VCaP (cell line): ENCODE measurements around the gene ROBO1.

Experiments
- H3K27ac ChIP-seq: fragments of 450-650 bp; 2 replicates; pipeline ENCODE4 v1.5.1; 2017
- CTCF ChIP-seq: fragments of 450-650 bp; conservative IDR thresholded peaks from 2 replicates; pipeline ENCODE4 v1.5.1; 2017; ENCODE audit warnings: mild to moderate bottlenecking, moderate library complexity

ROBO1 gene

GRCh38 chr3:78708565-78709073 lies 1059.2 kb downstream of the ROBO1 start:
- TF ChIP-seq CTCF, result no peak
- H3K27ac ChIP-seq, result no peak overlapping the region

DNA sequence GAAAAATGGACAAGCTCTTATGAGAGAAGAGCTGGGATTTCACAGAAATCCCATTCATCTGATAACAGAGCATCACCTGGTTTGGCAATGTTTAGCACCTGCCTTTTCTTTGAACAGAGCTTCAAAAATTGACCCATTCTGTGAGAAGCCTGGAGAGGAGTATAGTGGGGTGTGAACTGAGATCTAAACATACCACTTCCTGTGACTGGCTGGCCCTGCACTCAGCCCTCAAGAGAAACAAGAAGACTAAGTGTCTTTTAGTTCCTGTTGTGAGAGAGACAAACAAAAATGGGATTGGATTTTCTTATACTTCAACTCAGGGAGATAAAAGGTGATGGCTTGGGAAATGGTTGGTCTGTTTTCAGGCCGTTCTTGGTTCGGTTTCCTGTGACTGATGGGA lies 1060.2 kb downstream of the ROBO1 start:
- no peak for TF ChIP-seq CTCF
- H3K27ac ChIP-seq, result no peak overlapping the region

DNA sequence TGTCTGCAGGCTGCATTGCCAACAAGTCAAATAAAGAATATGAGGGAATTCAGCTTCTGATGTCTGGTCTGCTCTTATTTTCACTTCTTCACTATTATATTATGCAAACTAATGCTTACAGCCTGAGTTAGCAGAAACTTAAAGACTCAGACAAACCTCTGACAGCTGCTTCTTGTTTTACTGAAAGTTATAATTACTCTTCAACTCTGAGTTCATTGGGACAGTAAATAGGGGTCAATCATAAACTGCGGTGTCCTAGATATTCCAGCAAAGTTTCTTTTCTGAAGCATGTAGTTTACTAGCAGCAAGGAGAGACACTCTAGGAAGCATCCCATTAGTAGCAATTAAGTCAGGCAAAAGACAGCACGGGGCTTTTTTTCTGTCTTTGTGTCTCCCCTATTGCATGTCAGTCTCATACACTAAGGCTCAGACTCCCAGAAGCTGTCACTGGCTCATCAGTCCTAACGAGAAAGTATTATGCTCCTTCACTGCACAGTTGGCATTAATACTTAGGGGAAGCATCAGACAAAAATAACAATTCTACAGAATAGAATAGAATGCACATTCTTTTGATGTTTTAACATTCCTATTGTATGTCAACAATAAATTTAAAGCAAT lies 1060.8 kb downstream of the ROBO1 start:
- H3K27ac ChIP-seq, result no peak overlapping the region
- TF ChIP-seq CTCF, result no peak

DNA sequence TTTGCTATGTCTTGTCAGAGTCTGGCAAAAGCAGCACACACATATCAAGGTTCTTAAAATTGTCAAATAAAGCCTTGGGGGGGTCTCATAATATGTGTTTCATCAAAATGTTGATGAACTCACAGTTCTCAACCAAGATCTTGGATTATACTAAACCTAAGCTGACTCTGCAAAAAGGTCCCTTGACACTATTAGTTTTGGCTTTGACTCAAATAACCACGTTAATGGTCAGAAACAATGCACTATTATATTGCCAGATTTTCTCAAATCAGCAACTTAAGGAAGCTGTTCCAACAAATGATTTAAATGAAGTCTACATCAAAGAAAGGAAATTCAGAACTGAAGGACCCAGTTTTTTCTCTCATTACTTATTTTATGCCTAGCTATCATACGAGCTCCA lies 1063.9 kb downstream of the ROBO1 start:
- TF ChIP-seq CTCF, result no peak
- H3K27ac ChIP-seq, result no peak overlapping the region

DNA sequence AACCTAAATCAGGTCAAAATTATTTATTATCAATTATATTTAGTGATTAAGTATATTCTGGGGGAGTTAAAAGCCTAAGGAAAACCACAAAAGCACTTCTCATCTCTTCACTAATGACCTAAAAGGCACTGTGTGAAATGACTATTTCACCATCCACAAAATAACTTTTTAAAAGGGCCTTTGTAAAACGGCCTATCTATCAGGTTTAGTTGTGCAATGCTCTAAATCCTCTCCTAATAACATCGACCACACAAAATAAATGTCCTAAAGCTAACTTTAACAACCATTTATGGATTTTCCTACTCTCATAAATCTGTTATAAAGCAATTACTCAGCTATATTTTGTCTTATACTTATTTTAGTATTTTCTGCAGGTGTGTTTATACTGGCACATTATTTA lies 1066.3 kb downstream of the ROBO1 start:
- TF ChIP-seq CTCF, result no peak
- H3K27ac ChIP-seq, result no peak overlapping the region

DNA sequence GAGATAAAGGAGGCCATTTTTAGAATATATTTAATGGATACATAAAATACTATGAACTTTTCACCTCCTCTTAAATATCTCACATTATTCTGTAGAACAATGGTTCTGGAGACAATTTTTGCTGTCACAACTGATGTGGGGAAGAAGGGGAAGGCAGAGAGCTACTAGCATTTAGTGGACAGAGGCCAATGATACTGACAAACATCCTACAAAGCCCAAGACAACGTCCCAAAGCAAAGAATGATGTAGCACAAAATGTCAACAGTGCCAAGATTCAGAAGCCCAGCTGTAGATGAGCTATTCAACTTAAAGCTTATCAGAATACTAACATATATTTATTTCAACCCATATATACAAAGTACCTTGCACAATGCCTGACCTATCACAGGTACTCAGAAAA lies 1069.4 kb downstream of the ROBO1 start:
- H3K27ac ChIP-seq, result no peak overlapping the region
- no peak for TF ChIP-seq CTCF

DNA sequence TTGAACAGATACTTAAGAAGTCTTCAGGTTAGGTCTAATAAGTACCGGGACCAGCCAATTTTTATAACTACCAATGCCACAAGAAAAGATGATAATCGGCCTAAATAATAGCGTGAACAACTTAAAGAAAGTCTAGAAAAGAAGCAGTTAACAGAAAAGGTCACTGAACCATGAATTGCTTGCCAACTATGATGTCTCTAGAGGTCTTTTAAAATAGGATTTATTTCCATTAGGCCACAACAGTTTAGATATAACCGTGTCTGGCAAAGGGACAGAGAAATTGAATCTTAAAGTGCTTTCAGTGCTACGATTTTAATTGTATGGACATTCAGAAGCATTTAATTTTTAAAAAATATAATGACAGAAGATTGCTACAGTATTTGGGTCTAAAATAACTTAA lies 1070.4 kb downstream of the ROBO1 start:
- no peak overlapping the region for H3K27ac ChIP-seq

More for the DNA sequence above, 1070.4 kb downstream of the ROBO1 start:
- no peak for TF ChIP-seq CTCF
